GM11168 (cell line): ENCODE results near the gene ASB18.
"Not testable (repeated sequence)": the region's sequence is repeated elsewhere in the genome, so short reads cannot be mapped to it uniquely, and the experiment has no call there.

Experiments
- in situ Hi-C: fragments of 300-500 bp; cut with MboI; formaldehyde crosslinking; loops from one replicate; pipeline ENCODE4 v1.12.0; 2022; ENCODE audit warnings: low sequenced_read_pairs; ENCODE audit not compliant: unreplicated experiment

Gene ASB18

GRCh38 chr2:236286873-236287545, 22.8 kb upstream of the ASB18 start:
- in situ Hi-C loops, result no loop called here

- in situ Hi-C loops, result no loop called here
Observed at GRCh38 chr2:236284208-236284607, 20.0 kb upstream of the ASB18 start.

GRCh38 chr2:236282406-236282805, 18.2 kb upstream of the ASB18 start:
- in situ Hi-C loops, result no loop called here

GRCh38 chr2:236281423-236281822, 17.2 kb upstream of the ASB18 start:
- in situ Hi-C loops, result no loop called here

- in situ Hi-C loops, result no loop called here
Observed at GRCh38 chr2:236273126-236273525, 8.9 kb upstream of the ASB18 start.

- in situ Hi-C loops, result no loop called here
Observed at GRCh38 chr2:236271851-236272250, 7.6 kb upstream of the ASB18 start.

GRCh38 chr2:236269876-236270275, 5.7 kb upstream of the ASB18 start:
- in situ Hi-C loops, result not testable (repeated sequence)

- in situ Hi-C loops, result no loop called here
Observed at GRCh38 chr2:236265675-236266074, 1.5 kb upstream of the ASB18 start.

GRCh38 chr2:236262238-236262637, 2.0 kb downstream of the ASB18 start:
- in situ Hi-C loops, result no loop called here

GRCh38 chr2:236261452-236261851, 2.8 kb downstream of the ASB18 start:
- in situ Hi-C loops, result no loop called here

GRCh38 chr2:236259371-236259770, 4.8 kb downstream of the ASB18 start:
- in situ Hi-C loops, result no loop called here

GRCh38 chr2:236257575-236257974, 6.6 kb downstream of the ASB18 start:
- in situ Hi-C loops, result no loop called here

GRCh38 chr2:236257136-236257535, 7.1 kb downstream of the ASB18 start:
- in situ Hi-C loops, result no loop called here

- in situ Hi-C loops, result no loop called here
Observed at GRCh38 chr2:236256366-236256985, 7.7 kb downstream of the ASB18 start.

- in situ Hi-C loops, result no loop called here
Observed at GRCh38 chr2:236254674-236255073, 9.5 kb downstream of the ASB18 start.

GRCh38 chr2:236254001-236254400, 10.2 kb downstream of the ASB18 start:
- in situ Hi-C loops, result no loop called here

- in situ Hi-C loops, result no loop called here
Observed at GRCh38 chr2:236252602-236253001, 11.6 kb downstream of the ASB18 start.

GRCh38 chr2:236250909-236251579, 13.2 kb downstream of the ASB18 start:
- in situ Hi-C loops, result no loop called here

- in situ Hi-C loops, result no loop called here
Observed at GRCh38 chr2:236250286-236250685, 13.9 kb downstream of the ASB18 start.

GRCh38 chr2:236249066-236249465, 15.1 kb downstream of the ASB18 start:
- in situ Hi-C loops, result no loop called here

GRCh38 chr2:236246711-236247246, 17.4 kb downstream of the ASB18 start:
- in situ Hi-C loops, result no loop called here
